SJSA1 (cell line): ENCODE data around the gene GRID1. TPM values are rescaled to one million over a fixed set of nuclear protein-coding genes. Genes with fewer than 3 reads are reported as not detected.
A peak's percentile ranks its signal among the peaks of the same experiment; 100 is the strongest.
"Not testable (repeated sequence)": the region's sequence is repeated elsewhere in the genome, so short reads cannot be mapped to it uniquely, and the experiment has no call there.

Source experiments
- DNase-seq, 2 experiments: peaks; one replicate each; pipeline ENCODE4 v3.0.0-alpha.2; 2015 to 2020; ENCODE audit warnings: low spot score in 2 of 2, low read depth in 1 of 2
- H3K27ac ChIP-seq: fragments of 250-450 bp; sonication (Bioruptor Pico); 2 replicates; pipeline ENCODE4 v1.5.1; 2020; ENCODE audit warnings: mild to moderate bottlenecking, moderate library complexity
- H3K27me3 ChIP-seq: fragments of 250-450 bp; sonication (Bioruptor Pico); replicated peaks from 2 replicates; pipeline ENCODE4 v1.5.1; 2020; ENCODE audit warnings: mild to moderate bottlenecking, moderate library complexity
- H3K36me3 ChIP-seq: fragments of 250-450 bp; sonication (Bioruptor Pico); 2 replicates; pipeline ENCODE4 v1.5.1; 2020; ENCODE audit warnings: mild to moderate bottlenecking
- H3K4me1 ChIP-seq: fragments of 250-450 bp; sonication (Bioruptor Pico); replicated peaks from 2 replicates; pipeline ENCODE4 v1.6.1; 2021; ENCODE audit warnings: mild to moderate bottlenecking
- H3K4me3 ChIP-seq: fragments of 250-450 bp; sonication (Bioruptor Pico); 2 replicates; pipeline ENCODE4 v1.5.1; 2020; ENCODE audit warnings: mild to moderate bottlenecking
- H3K9me3 ChIP-seq: fragments of 250-450 bp; sonication (Bioruptor Pico); replicated peaks from 2 replicates; pipeline ENCODE4 v1.5.1; 2020; ENCODE audit warnings: mild to moderate bottlenecking
- total RNA-seq: library from RNA; depleted of rRNA; stranded (reverse); fragments of >200 nt; shearing (Covaris generic); gene quantifications from 2 replicates; pipeline ENCODE4 v1.2.3, GENCODE V29; 2014

Gene GRID1
- total RNA-seq, 1 experiment from 2014 or later, result 0.05 TPM

DNA sequence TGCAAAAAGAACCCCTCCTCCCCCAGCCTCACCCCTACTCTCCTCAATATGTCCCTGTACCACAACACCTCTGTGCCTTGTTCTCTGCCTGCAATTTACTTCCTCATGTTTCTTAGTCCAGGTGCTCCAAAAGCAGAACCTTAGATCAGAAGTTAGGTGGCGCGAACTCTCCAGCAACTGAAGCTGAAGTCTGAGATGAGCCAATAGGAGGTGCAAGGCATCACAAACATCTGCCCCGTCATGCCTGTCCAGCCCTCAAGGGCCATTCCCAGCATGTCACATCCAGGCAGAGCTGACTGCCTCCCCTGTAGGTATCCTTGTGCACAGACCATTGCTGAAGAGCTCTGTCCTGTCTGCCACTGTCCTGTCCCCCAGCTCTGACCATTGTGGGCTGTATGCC is 508.8 kb downstream of the GRID1 start:
- no peaks in the 10 kb centered on the region for H3K36me3 ChIP-seq
- DNase-seq, result peak in 1 of 2 experiments; percentile 20
- H3K4me1 ChIP-seq, result no peaks in the 10 kb centered on the region
- no peak overlapping the region for H3K27ac ChIP-seq
- no peak overlapping the region for H3K4me3 ChIP-seq
- H3K9me3 ChIP-seq, result peaks cover 2% of the 10 kb centered on the region; the same call in 1 of the 2 replicates
- H3K27me3 ChIP-seq, result no peaks in the 10 kb centered on the region

- Histone ChIP-seq H3K9me3 (peaks cover 2% of the 10 kb centered on the region; the same call in 1 of the 2 replicates), H3K4me1 (no peaks in the 10 kb centered on the region), H3K4me3 (no peak overlapping the region), H3K36me3 (no peaks in the 10 kb centered on the region), H3K27ac (no peak overlapping the region), H3K27me3 (no peaks in the 10 kb centered on the region)
- peak in 1 of 2 experiments; percentile 26 for DNase-seq
Measured at GRCh38 chr10:85857305-85857704, 509.3 kb downstream of the GRID1 start.

- Histone ChIP-seq H3K4me1 (no peaks in the 10 kb centered on the region), H3K36me3 (no peaks in the 10 kb centered on the region), H3K27me3 (no peaks in the 10 kb centered on the region), H3K27ac (no peak overlapping the region), H3K9me3 (no peaks in the 10 kb centered on the region; the same call in 1 of the 2 replicates), H3K4me3 (no peak overlapping the region)
- no peak for DNase-seq
Measured at GRCh38 chr10:85851934-85852333, 514.7 kb downstream of the GRID1 start.

DNA sequence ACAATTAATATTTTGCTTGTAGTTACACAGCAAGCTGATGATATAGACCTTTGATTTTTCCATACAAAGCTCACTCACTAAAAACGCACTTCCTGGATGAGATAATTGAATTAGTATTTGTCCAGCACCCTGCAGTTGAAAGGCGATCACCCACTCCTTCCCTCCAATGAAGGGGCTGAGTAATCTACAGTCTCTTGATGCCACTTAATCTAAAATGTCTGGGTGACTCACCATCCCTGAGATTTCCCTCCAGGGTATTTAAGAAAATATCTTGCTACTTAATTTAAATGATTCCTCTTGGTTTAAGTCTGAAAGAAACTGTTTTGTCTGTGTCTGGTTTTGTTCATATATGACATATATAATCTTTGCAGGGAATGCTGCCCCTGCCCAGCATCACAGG is 515.3 kb downstream of the GRID1 start:
- H3K27me3 ChIP-seq, result no peaks in the 10 kb centered on the region
- DNase-seq, result no peak
- no peaks in the 10 kb centered on the region for H3K4me1 ChIP-seq
- H3K36me3 ChIP-seq, result no peaks in the 10 kb centered on the region
- no peak overlapping the region for H3K27ac ChIP-seq
- no peak overlapping the region for H3K4me3 ChIP-seq
- no peaks in the 10 kb centered on the region; the same call in 1 of the 2 replicates for H3K9me3 ChIP-seq

DNA sequence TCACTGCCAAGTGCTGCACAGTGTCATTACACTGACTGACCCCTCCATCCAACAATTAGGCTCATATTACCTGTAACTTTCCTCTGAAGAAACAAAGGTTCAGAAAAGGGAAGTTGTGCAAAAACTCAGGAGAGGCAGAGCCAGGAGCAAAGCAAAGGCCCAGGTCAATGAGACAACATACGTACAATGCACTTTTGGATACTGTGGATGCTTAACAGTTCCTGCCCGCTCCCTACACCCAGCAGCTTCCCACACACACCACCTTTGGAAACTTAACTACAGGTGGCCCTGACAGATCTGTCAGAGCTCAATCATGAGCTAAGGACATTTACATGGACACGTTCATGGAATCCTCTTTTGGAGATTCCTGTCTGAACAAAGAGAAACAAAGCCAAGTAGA is 515.9 kb downstream of the GRID1 start:
- H3K27ac ChIP-seq, result no peak overlapping the region
- no peaks in the 10 kb centered on the region; the same call in 1 of the 2 replicates for H3K9me3 ChIP-seq
- H3K27me3 ChIP-seq, result no peaks in the 10 kb centered on the region
- no peak overlapping the region for H3K4me3 ChIP-seq
- no peaks in the 10 kb centered on the region for H3K36me3 ChIP-seq
- DNase-seq, result peak in 1 of 2 experiments; percentile 9
- no peaks in the 10 kb centered on the region for H3K4me1 ChIP-seq

GRCh38 chr10:85849315-85849714 is 517.3 kb downstream of the GRID1 start:
- no peaks in the 10 kb centered on the region for H3K4me1 ChIP-seq
- H3K36me3 ChIP-seq, result no peaks in the 10 kb centered on the region
- H3K4me3 ChIP-seq, result no peak overlapping the region
- no peak overlapping the region for H3K27ac ChIP-seq
- no peaks in the 10 kb centered on the region; the same call in 1 of the 2 replicates for H3K9me3 ChIP-seq
- DNase-seq, result no peak
- H3K27me3 ChIP-seq, result no peaks in the 10 kb centered on the region

DNA sequence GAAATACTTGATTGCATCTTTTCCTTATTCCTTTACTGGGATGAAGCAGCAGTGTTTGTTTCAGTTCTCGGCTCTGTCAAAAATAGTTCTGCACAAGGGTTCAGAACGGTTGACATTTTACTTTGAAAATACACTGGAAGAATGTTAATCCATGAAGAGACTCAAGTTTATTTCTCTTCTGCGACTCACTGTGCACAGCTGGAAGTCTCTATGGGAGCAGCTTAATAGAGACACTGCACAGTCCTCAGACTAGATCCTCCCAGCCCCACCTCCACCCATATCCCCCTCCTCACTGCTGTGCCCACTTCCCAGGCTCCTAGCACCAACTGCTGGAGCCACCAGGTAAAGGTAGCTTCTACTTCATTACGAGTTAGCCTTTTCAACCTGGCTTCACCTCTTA is 517.8 kb downstream of the GRID1 start:
- H3K4me1 ChIP-seq, result no peaks in the 10 kb centered on the region
- DNase-seq, result no peak
- no peaks in the 10 kb centered on the region for H3K36me3 ChIP-seq
- no peaks in the 10 kb centered on the region for H3K27me3 ChIP-seq
- H3K27ac ChIP-seq, result no peak overlapping the region
- H3K4me3 ChIP-seq, result no peak overlapping the region
- no peaks in the 10 kb centered on the region; the same call in 1 of the 2 replicates for H3K9me3 ChIP-seq

GRCh38 chr10:85847085-85847484 is 519.5 kb downstream of the GRID1 start:
- no peaks in the 10 kb centered on the region for H3K4me1 ChIP-seq
- no peaks in the 10 kb centered on the region; the same call in 1 of the 2 replicates for H3K9me3 ChIP-seq
- no peak overlapping the region for H3K4me3 ChIP-seq
- H3K27me3 ChIP-seq, result no peaks in the 10 kb centered on the region
- no peaks in the 10 kb centered on the region for H3K36me3 ChIP-seq
- no peak for DNase-seq
- no peak overlapping the region for H3K27ac ChIP-seq

DNA sequence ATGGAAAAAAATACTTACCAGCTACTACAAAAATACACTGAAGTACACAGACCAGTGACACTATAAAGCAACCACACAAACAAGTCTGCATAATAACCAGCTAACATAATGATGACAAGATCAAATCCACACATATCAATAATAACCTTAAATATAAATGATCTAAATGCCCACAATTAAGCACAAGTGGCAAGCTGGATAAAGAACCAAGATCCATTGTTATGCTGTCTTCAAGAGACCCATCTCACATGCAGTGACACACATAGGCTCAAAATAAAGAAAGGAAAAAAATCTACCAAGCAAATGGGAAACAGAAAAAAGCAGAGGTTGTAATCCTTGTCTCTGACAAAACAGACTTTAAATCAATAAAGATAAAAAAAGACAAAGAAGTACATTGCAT is 527.9 kb downstream of the GRID1 start:
- H3K4me1 ChIP-seq, H3K27ac ChIP-seq, H3K27me3 ChIP-seq, H3K36me3 ChIP-seq, H3K4me3 ChIP-seq, H3K9me3 ChIP-seq, DNase-seq: not testable (repeated sequence)

DNA sequence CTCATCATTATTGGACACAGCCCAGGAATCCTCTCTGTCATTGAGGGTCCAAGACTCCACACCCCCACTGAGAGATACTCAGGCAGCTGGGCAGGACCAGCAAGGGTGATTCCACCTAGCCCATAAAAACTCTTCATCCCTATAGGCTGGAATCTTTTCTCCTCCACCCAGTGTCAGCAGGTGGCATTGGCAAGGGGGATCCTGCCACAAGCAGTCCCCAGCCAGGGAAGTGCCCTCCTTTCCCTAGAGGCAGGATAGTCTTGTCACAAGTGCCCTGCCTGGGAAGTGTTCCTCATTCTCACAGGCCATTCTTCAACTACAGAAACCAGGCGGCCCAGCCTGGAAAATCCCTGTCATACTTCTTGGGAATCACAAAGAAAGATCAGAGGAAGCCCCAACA is 533.6 kb downstream of the GRID1 start:
- Histone ChIP-seq H3K4me3 (no peak overlapping the region), H3K27ac (no peak overlapping the region), H3K4me1 (no peaks in the 10 kb centered on the region), H3K27me3 (no peaks in the 10 kb centered on the region), H3K36me3 (no peaks in the 10 kb centered on the region), H3K9me3 (no peaks in the 10 kb centered on the region; the same call in 1 of the 2 replicates)
- no peak for DNase-seq

DNA sequence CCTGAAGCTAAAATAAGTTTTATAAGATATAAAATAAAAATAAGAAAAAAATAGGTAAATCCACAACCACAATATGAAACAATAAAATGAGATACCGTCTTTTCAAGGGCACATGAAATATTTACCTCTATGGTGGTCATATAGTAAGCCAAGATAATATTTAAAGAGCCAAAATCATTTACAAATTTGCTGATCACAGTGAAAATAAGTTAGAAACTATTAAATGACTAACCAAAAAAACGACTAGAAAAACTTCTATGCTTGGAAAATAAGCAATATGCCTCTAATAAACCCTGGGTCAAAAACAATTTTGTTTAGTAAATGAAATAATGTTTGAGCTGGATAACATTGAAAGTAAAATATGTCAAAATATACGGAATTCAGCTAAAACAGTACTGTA is 535.2 kb downstream of the GRID1 start:
- H3K9me3 ChIP-seq, result no peaks in the 10 kb centered on the region
- no peaks in the 10 kb centered on the region for H3K36me3 ChIP-seq
- no peak overlapping the region for H3K4me3 ChIP-seq
- H3K27me3 ChIP-seq, result no peaks in the 10 kb centered on the region
- H3K27ac ChIP-seq, result no peak overlapping the region
- no peak for DNase-seq
- H3K4me1 ChIP-seq, result no peaks in the 10 kb centered on the region

DNA sequence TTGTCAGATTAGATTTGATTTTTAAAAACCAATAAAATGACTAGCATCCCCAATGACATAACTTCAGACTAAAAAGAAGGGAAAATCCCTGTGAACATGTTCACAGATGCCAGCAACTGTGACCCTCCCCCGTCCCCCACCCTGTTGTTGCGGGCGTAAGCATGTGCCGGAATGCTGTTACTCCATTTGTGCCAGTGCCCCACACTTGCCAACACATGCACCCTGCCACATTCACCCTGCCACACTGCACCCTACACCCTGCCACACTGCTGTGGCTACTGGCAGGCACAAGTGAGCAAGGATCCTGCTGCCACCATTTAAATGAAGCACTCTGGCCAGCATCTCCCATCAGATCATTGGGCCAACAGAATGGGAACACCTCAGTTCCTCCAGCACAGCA is 540.2 kb downstream of the GRID1 start:
- H3K36me3 ChIP-seq, result no peaks in the 10 kb centered on the region

GRCh38 chr10:85811405-85811804 is 555.2 kb downstream of the GRID1 start:
- DNase-seq, result no peak
- Histone ChIP-seq H3K4me3 (no peak overlapping the region), H3K36me3 (no peaks in the 10 kb centered on the region), H3K27ac (no peak overlapping the region), H3K27me3 (no peaks in the 10 kb centered on the region), H3K9me3 (no peaks in the 10 kb centered on the region; the same call in 1 of the 2 replicates), H3K4me1 (no peaks in the 10 kb centered on the region)

More for the DNA sequence above, 540.2 kb downstream of the GRID1 start:
- Histone ChIP-seq H3K4me3 (no peak overlapping the region), H3K4me1 (no peaks in the 10 kb centered on the region), H3K27ac (no peak overlapping the region), H3K9me3 (no peaks in the 10 kb centered on the region), H3K27me3 (no peaks in the 10 kb centered on the region)
- DNase-seq, result no peak

DNA sequence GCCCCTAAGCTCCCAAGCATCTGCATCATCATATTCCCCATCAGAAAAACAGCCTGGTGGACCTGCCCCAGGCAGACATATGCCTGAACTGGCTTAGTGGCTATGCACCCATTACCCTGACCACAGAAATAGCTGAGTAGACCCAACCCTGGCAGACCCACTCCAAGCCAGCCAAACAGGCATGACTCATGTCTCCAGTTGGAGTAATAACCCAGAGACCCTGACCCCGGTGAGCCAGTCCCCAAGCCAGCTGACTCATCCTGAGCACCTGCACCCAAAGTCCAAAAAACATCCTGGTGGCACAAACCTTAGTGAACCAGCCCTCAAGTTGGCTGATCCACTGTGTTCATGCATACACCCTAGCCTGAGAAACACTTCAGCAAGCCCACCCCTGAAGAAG is 555.9 kb downstream of the GRID1 start:
- Histone ChIP-seq H3K27me3 (no peaks in the 10 kb centered on the region), H3K27ac (no peak overlapping the region), H3K4me3 (no peak overlapping the region), H3K4me1 (no peaks in the 10 kb centered on the region), H3K36me3 (no peaks in the 10 kb centered on the region), H3K9me3 (no peaks in the 10 kb centered on the region; the same call in 1 of the 2 replicates)
- no peak for DNase-seq

- Histone ChIP-seq H3K9me3 (no peaks in the 10 kb centered on the region), H3K4me3 (no peak overlapping the region), H3K36me3 (no peaks in the 10 kb centered on the region), H3K27ac (no peak overlapping the region), H3K27me3 (no peaks in the 10 kb centered on the region), H3K4me1 (no peaks in the 10 kb centered on the region)
- DNase-seq, result no peak
Measured at GRCh38 chr10:85795460-85795859, 571.1 kb downstream of the GRID1 start.
